HAP-1 (cell line): ENCODE results near the gene STK32B.
"Not testable (repeated sequence)": the region's sequence is repeated elsewhere in the genome, so short reads cannot be mapped to it uniquely, and the experiment has no call there.

Experiments
- DNase-seq, 2 experiments: peaks; one replicate each; pipeline ENCODE4 v3.0.0-alpha.2; 2016 to 2020; ENCODE audit warnings: low spot score in 2 of 2
- H3K27me3 ChIP-seq: fragments of 250-450 bp; sonication (Bioruptor Pico); 2 replicates; pipeline ENCODE4 v1.5.1; 2020; ENCODE audit warnings: low read depth, mild to moderate bottlenecking, moderate library complexity
- H3K36me3 ChIP-seq: fragments of 250-450 bp; sonication (Bioruptor Pico); replicated peaks from 2 replicates; pipeline ENCODE4 v1.5.1; 2020; ENCODE audit warnings: mild to moderate bottlenecking
- H3K4me1 ChIP-seq: fragments of 250-450 bp; sonication (Bioruptor Pico); 2 replicates; pipeline ENCODE4 v1.5.1; 2020; ENCODE audit warnings: mild to moderate bottlenecking
- H3K4me3 ChIP-seq: fragments of 250-450 bp; sonication (Bioruptor Pico); 2 replicates; pipeline ENCODE4 v1.5.1; 2020; ENCODE audit warnings: mild to moderate bottlenecking, moderate library complexity
- H3K9me3 ChIP-seq: fragments of 250-450 bp; sonication (Bioruptor Pico); 2 replicates; pipeline ENCODE4 v1.5.1; 2020; ENCODE audit warnings: mild to moderate bottlenecking, moderate library complexity
- in situ Hi-C: fragments of 300-500 bp; cut with MboI; formaldehyde crosslinking; loops from 3 replicates; pipeline ENCODE4 v1.14.3; 2020; ENCODE audit warnings: low sequenced_read_pairs, inconsistent platforms, mixed read lengths

Gene STK32B

GRCh38 chr4:5212255-5213013 lies 161.2 kb downstream of the STK32B start:
- Histone ChIP-seq H3K36me3 (no peaks in the 10 kb centered on the region), H3K4me1 (no peaks in the 10 kb centered on the region), H3K4me3 (no peak overlapping the region), H3K27me3 (no peaks in the 10 kb centered on the region), H3K9me3 (no peaks in the 10 kb centered on the region)
- DNase-seq = no peak
- in situ Hi-C loops = no loop called here

- in situ Hi-C loops = no loop called here
- Histone ChIP-seq H3K9me3 (no peaks in the 10 kb centered on the region), H3K4me1 (no peaks in the 10 kb centered on the region), H3K4me3 (no peak overlapping the region), H3K36me3 (no peaks in the 10 kb centered on the region), H3K27me3 (no peaks in the 10 kb centered on the region)
- DNase-seq = no peak
These were observed 161.9 kb downstream of the STK32B start for GRCh38 chr4:5213087-5213595.

- DNase-seq = no peak
- H3K9me3 ChIP-seq = no peaks in the 10 kb centered on the region
- no peaks in the 10 kb centered on the region for H3K27me3 ChIP-seq
- H3K4me3 ChIP-seq = no peak overlapping the region
- H3K36me3 ChIP-seq = no peaks in the 10 kb centered on the region
- H3K4me1 ChIP-seq = no peaks in the 10 kb centered on the region
- in situ Hi-C loops = no loop called here
These were observed 164.0 kb downstream of the STK32B start for GRCh38 chr4:5215321-5215720.

GRCh38 chr4:5217421-5217820 lies 166.1 kb downstream of the STK32B start:
- H3K27me3 ChIP-seq = no peaks in the 10 kb centered on the region
- H3K36me3 ChIP-seq = no peaks in the 10 kb centered on the region
- in situ Hi-C loops = no loop called here
- H3K4me1 ChIP-seq = no peaks in the 10 kb centered on the region
- H3K9me3 ChIP-seq = 0 out of 2 replicates have a peak, but pooled peaks cover 2% of the 10 kb centered on the region
- DNase-seq = no peak
- no peak overlapping the region for H3K4me3 ChIP-seq

- Histone ChIP-seq H3K27me3 (no peaks in the 10 kb centered on the region), H3K4me1 (no peaks in the 10 kb centered on the region), H3K36me3 (no peaks in the 10 kb centered on the region), H3K9me3 (0 out of 2 replicates have a peak, but pooled peaks cover 2% of the 10 kb centered on the region), H3K4me3 (no peak overlapping the region)
- in situ Hi-C loops = no loop called here
- DNase-seq = no peak
These were observed 167.2 kb downstream of the STK32B start for GRCh38 chr4:5218376-5219069.

- no peak overlapping the region for H3K4me3 ChIP-seq
- no peaks in the 10 kb centered on the region for H3K4me1 ChIP-seq
- H3K27me3 ChIP-seq = no peaks in the 10 kb centered on the region
- in situ Hi-C loops = no loop called here
- peak in 1 of 2 experiments; percentile 49 for DNase-seq
- H3K9me3 ChIP-seq = 0 out of 2 replicates have a peak, but pooled peaks cover 2% of the 10 kb centered on the region
- H3K36me3 ChIP-seq = no peaks in the 10 kb centered on the region
These were observed 168.7 kb downstream of the STK32B start for GRCh38 chr4:5220028-5220427.

- no peak for DNase-seq
- H3K9me3 ChIP-seq = 0 out of 2 replicates have a peak, but pooled peaks cover 2% of the 10 kb centered on the region
- in situ Hi-C loops = no loop called here
- H3K27me3 ChIP-seq = no peaks in the 10 kb centered on the region
- no peaks in the 10 kb centered on the region for H3K36me3 ChIP-seq
- no peaks in the 10 kb centered on the region for H3K4me1 ChIP-seq
- no peak overlapping the region for H3K4me3 ChIP-seq
These were observed 170.8 kb downstream of the STK32B start for GRCh38 chr4:5222047-5222446.

- Histone ChIP-seq H3K4me3 (no peak overlapping the region), H3K27me3 (no peaks in the 10 kb centered on the region), H3K36me3 (no peaks in the 10 kb centered on the region), H3K4me1 (no peaks in the 10 kb centered on the region), H3K9me3 (0 out of 2 replicates have a peak, but pooled peaks cover 2% of the 10 kb centered on the region)
- DNase-seq = no peak
- in situ Hi-C loops = no loop called here
These were observed 171.7 kb downstream of the STK32B start for GRCh38 chr4:5222951-5223350.

- Histone ChIP-seq H3K4me3 (no peak overlapping the region), H3K4me1 (no peaks in the 10 kb centered on the region), H3K36me3 (no peaks in the 10 kb centered on the region), H3K27me3 (no peaks in the 10 kb centered on the region), H3K9me3 (0 out of 2 replicates have a peak, but pooled peaks cover 2% of the 10 kb centered on the region)
- in situ Hi-C loops = no loop called here
- DNase-seq = no peak
These were observed 173.1 kb downstream of the STK32B start for GRCh38 chr4:5224340-5224739.

- no peaks in the 10 kb centered on the region for H3K36me3 ChIP-seq
- no peaks in the 10 kb centered on the region for H3K9me3 ChIP-seq
- DNase-seq = no peak
- H3K27me3 ChIP-seq = no peaks in the 10 kb centered on the region
- in situ Hi-C loops = no loop called here
- no peaks in the 10 kb centered on the region for H3K4me1 ChIP-seq
- no peak overlapping the region for H3K4me3 ChIP-seq
These were observed 181.3 kb downstream of the STK32B start for GRCh38 chr4:5232549-5232948.

- Histone ChIP-seq H3K4me1 (no peaks in the 10 kb centered on the region), H3K36me3 (no peaks in the 10 kb centered on the region), H3K27me3 (no peaks in the 10 kb centered on the region), H3K4me3 (no peak overlapping the region), H3K9me3 (no peaks in the 10 kb centered on the region)
- in situ Hi-C loops = no loop called here
- no peak for DNase-seq
These were observed 185.9 kb downstream of the STK32B start for GRCh38 chr4:5237086-5237660.

GRCh38 chr4:5238173-5238572 lies 186.9 kb downstream of the STK32B start:
- Histone ChIP-seq H3K36me3 (no peaks in the 10 kb centered on the region), H3K27me3 (no peaks in the 10 kb centered on the region), H3K9me3 (no peaks in the 10 kb centered on the region), H3K4me3 (no peak overlapping the region), H3K4me1 (no peaks in the 10 kb centered on the region)
- DNase-seq = no peak
- in situ Hi-C loops = no loop called here

- H3K4me1 ChIP-seq, H3K36me3 ChIP-seq, H3K27me3 ChIP-seq, H3K4me3 ChIP-seq, DNase-seq, H3K9me3 ChIP-seq, in situ Hi-C loops: not testable (repeated sequence)
These were observed 195.8 kb downstream of the STK32B start for GRCh38 chr4:5247061-5247460.

- Histone ChIP-seq H3K27me3 (no peaks in the 10 kb centered on the region), H3K36me3 (no peaks in the 10 kb centered on the region), H3K4me3 (no peak overlapping the region), H3K4me1 (no peaks in the 10 kb centered on the region), H3K9me3 (no peaks in the 10 kb centered on the region)
- in situ Hi-C loops = no loop called here
- DNase-seq = no peak
These were observed 196.5 kb downstream of the STK32B start for GRCh38 chr4:5247735-5248134.
